CD4-positive, alpha-beta T cell (primary cell): ENCODE measurements around the gene PRRX2. TPM values are rescaled to one million over a fixed set of nuclear protein-coding genes. Genes with fewer than 3 reads are reported as not detected.

Source experiments
- ATAC-seq: fragments of 200-7000 bp; cut with Tn5 transposase; one replicate; pipeline ENCODE4 v1.10.0; 2022; ENCODE audit warnings: mild to moderate bottlenecking; ENCODE audit not compliant: poor library complexity
- CTCF ChIA-PET: fragments of 350-600 bp; sonication (Branson Sonifier 250); formaldehyde crosslinking; loops from one replicate; lab custom pipeline; 2021; ENCODE audit warnings: antibody characterized with exemption, inconsistent platforms; lab: Charles Lee
- POLR2A ChIA-PET: fragments of 350-600 bp; sonication (Branson Sonifier 250); formaldehyde crosslinking; loops from one replicate; lab custom pipeline; 2021; ENCODE audit warnings: antibody characterized with exemption, inconsistent platforms; lab: Charles Lee
- DNase-seq, 14 experiments: peaks; one replicate each; pipeline ENCODE4 v3.0.0-alpha.2; 2013 to 2020; ENCODE audit warnings: mixed read lengths in 2 of 14
- H3K27ac ChIP-seq, 2 donors: one replicate each; pipeline versions ENCODE4 v1.5.1 to v1.7.0; 2013; ENCODE audit warnings: low read length in 2 of 2, low read depth in 1 of 2, mild to moderate bottlenecking in 1 of 2
- H3K27me3 ChIP-seq, 2 experiments: 1 replicate in 1 of 2; 2 replicates in 1 of 2; pipeline versions ENCODE4 v1.6.1 to v1.7.0; 2013; ENCODE audit warnings: low read length in 2 of 2, control low read depth in 1 of 2, mild to moderate bottlenecking in 1 of 2, moderate library complexity in 1 of 2; ENCODE audit not compliant: insufficient read depth in 2 of 2, control insufficient read depth in 1 of 2
- H3K36me3 ChIP-seq: one replicate; pipeline ENCODE4 v1.6.1; 2013; ENCODE audit warnings: low read length, control low read depth; ENCODE audit not compliant: insufficient read depth
- H3K4me1 ChIP-seq: one replicate; pipeline ENCODE4 v1.6.1; 2013; ENCODE audit warnings: low read length, control low read depth; ENCODE audit not compliant: insufficient read depth
- H3K4me3 ChIP-seq: one replicate; pipeline ENCODE4 v1.5.1; 2013; ENCODE audit warnings: mild to moderate bottlenecking, low read length, moderate library complexity
- H3K9me3 ChIP-seq, 2 experiments: 1 replicate in 1 of 2; 2 replicates in 1 of 2; pipeline versions ENCODE4 v1.6.1 to v1.7.0; 2013; ENCODE audit warnings: low read length in 2 of 2, mild to moderate bottlenecking in 2 of 2, control low read depth in 1 of 2, moderate library complexity in 1 of 2; ENCODE audit not compliant: control insufficient read depth in 1 of 2, insufficient read depth in 1 of 2
- H3K27ac Mint-ChIP-seq: one replicate; pipeline ENCODE4 v1.8.0; 2020; ENCODE audit warnings: mixed read lengths
- H3K27me3 Mint-ChIP-seq: one replicate; pipeline ENCODE4 v1.8.0; 2021; ENCODE audit warnings: mixed read lengths
- H3K36me3 Mint-ChIP-seq: one replicate; pipeline ENCODE4 v1.8.0; 2021; ENCODE audit warnings: low read depth, mixed read lengths
- H3K4me1 Mint-ChIP-seq: one replicate; pipeline ENCODE4 v1.8.0; 2021; ENCODE audit warnings: low read depth, mixed read lengths
- H3K4me3 Mint-ChIP-seq: one replicate; pipeline ENCODE4 v1.8.0; 2020; ENCODE audit warnings: mild to moderate bottlenecking, mixed read lengths
- H3K9me3 Mint-ChIP-seq: one replicate; pipeline ENCODE4 v1.8.0; 2020; ENCODE audit warnings: mixed read lengths
- intact Hi-C, 2 experiments: fragments of 100-400 bp; cut with DNase I in 1 of 2; cut with micrococcal nuclease in 1 of 2; formaldehyde crosslinking; loops; one replicate each; pipeline versions ENCODE4 v1.15.1 to v1.9.0; 2023 to 2025; cut with DNase I, micrococcal nuclease
- total RNA-seq, 174 experiments: library from RNA in 2 of 174; stranded (reverse) in 2 of 174; gene quantifications; one replicate each; pipeline ENCODE4 v1.2.3 and lab custom pipeline; 2021 to 2026
- TF ChIP-seq, protein P1 (sequence below): fragments of 200-600 bp; IDR thresholded peaks from one replicate; pipeline ENCODE4 v1.8.0; 2022; ENCODE audit warnings: antibody characterized with exemption, mild to moderate bottlenecking

PRRX2 gene
- total RNA-seq, 2 experiments from 2014 or later = not detected

DNA sequence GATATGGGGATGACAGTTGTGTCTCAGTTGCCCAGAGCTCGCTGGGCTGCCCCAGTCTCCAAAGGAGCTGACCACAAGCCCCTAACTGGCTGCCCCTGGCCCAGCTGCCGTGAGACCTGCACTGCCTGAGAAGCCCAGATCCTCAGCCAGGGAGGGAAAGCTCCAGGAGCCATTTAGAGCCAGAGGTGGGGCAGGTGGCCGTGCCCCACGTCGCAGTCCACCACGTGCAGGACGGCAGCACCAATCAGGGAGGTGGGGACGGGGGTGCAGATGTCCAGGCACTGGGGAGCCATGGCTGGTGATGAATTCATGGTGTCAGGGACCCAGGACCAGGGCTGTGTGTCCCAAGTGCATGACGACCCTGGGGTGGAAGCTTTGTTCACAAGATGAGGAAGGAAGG lies 13.4 kb downstream of the PRRX2 start:
- DNase-seq (no peak), ATAC-seq (no peak)
- Histone ChIP-seq H3K27me3 (peaks cover 0 to 13% of the 10 kb centered on the region in 2 experiments), H3K9me3 (no peaks in the 10 kb centered on the region), H3K27ac (no peak overlapping the region), H3K4me1 (no peaks in the 10 kb centered on the region), H3K36me3 (no peaks in the 10 kb centered on the region), H3K4me3 (no peak overlapping the region)
- ChIA-PET POLR2A (no interaction called here), CTCF (no interaction called here)
- H3K27ac Mint-ChIP-seq = no peak overlapping the region
- H3K4me3 Mint-ChIP-seq = no peak overlapping the region
- peaks cover 24% of the 10 kb centered on the region for H3K27me3 Mint-ChIP-seq
- TF ChIP-seq, protein P1, sequence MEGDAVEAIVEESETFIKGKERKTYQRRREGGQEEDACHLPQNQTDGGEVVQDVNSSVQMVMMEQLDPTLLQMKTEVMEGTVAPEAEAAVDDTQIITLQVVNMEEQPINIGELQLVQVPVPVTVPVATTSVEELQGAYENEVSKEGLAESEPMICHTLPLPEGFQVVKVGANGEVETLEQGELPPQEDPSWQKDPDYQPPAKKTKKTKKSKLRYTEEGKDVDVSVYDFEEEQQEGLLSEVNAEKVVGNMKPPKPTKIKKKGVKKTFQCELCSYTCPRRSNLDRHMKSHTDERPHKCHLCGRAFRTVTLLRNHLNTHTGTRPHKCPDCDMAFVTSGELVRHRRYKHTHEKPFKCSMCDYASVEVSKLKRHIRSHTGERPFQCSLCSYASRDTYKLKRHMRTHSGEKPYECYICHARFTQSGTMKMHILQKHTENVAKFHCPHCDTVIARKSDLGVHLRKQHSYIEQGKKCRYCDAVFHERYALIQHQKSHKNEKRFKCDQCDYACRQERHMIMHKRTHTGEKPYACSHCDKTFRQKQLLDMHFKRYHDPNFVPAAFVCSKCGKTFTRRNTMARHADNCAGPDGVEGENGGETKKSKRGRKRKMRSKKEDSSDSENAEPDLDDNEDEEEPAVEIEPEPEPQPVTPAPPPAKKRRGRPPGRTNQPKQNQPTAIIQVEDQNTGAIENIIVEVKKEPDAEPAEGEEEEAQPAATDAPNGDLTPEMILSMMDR = no peak
- intact Hi-C loops = no loop called here
- no peaks in the 10 kb centered on the region for H3K36me3 Mint-ChIP-seq
- H3K9me3 Mint-ChIP-seq = no peaks in the 10 kb centered on the region
- no peaks in the 10 kb centered on the region for H3K4me1 Mint-ChIP-seq

DNA sequence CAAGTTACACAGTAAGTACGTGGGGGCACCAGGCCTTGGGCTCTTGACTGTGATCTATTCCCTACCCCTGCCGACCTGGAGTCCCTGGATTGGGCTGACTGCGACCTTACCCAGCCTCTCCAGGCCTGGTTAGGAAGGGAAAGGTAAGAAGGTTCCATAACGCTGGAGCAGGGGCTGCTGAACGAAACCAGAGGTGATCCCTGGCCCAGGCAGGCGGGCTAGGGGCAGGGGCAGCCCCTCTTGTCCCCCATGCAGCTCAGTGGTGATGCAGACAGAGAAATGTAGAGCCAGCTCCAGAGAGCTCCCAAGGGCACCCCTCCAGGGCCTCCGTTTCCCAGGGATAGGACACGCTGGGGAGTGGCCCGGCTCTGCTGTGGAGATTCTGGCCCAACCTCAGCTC lies 14.1 kb downstream of the PRRX2 start:
- ATAC-seq (no peak), DNase-seq (no peak)
- H3K36me3 ChIP-seq = no peaks in the 10 kb centered on the region
- H3K9me3 ChIP-seq = no peaks in the 10 kb centered on the region
- intact Hi-C loops = no loop called here
- H3K27me3 Mint-ChIP-seq = peaks cover 24% of the 10 kb centered on the region
- H3K9me3 Mint-ChIP-seq = no peaks in the 10 kb centered on the region
- H3K27ac Mint-ChIP-seq = no peak overlapping the region
- no peaks in the 10 kb centered on the region for H3K4me1 Mint-ChIP-seq
- no peaks in the 10 kb centered on the region for H3K4me1 ChIP-seq
- H3K27me3 ChIP-seq = peaks cover 0 to 13% of the 10 kb centered on the region in 2 experiments
- POLR2A ChIA-PET = no interaction called here
- H3K36me3 Mint-ChIP-seq = no peaks in the 10 kb centered on the region
- no peak overlapping the region for H3K27ac ChIP-seq
- H3K4me3 ChIP-seq = no peak overlapping the region
- TF ChIP-seq, protein P1 = no peak
- CTCF ChIA-PET = no interaction called here
- no peak overlapping the region for H3K4me3 Mint-ChIP-seq

- Mint-ChIP-seq H3K9me3 (no peaks in the 10 kb centered on the region), H3K36me3 (no peaks in the 10 kb centered on the region), H3K27me3 (peaks cover 19% of the 10 kb centered on the region), H3K4me1 (no peaks in the 10 kb centered on the region), H3K27ac (no peak overlapping the region), H3K4me3 (no peak overlapping the region)
- peaks cover 0 to 11% of the 10 kb centered on the region in 2 experiments for H3K27me3 ChIP-seq
- no peaks in the 10 kb centered on the region for H3K9me3 ChIP-seq
- intact Hi-C loops = no loop called here
- H3K4me3 ChIP-seq = no peak overlapping the region
- DNase-seq (no peak), ATAC-seq (no peak)
- TF ChIP-seq, protein P1 = no peak
- CTCF ChIA-PET = no interaction called here
- no peak overlapping the region for H3K27ac ChIP-seq
- no peaks in the 10 kb centered on the region for H3K4me1 ChIP-seq
- POLR2A ChIA-PET = no interaction called here
- H3K36me3 ChIP-seq = no peaks in the 10 kb centered on the region
These were observed 16.5 kb downstream of the PRRX2 start for GRCh38 chr9:129681924-129682323.
